ENCODE results near the gene ARAP3.

The ARAP3 gene

DNA sequence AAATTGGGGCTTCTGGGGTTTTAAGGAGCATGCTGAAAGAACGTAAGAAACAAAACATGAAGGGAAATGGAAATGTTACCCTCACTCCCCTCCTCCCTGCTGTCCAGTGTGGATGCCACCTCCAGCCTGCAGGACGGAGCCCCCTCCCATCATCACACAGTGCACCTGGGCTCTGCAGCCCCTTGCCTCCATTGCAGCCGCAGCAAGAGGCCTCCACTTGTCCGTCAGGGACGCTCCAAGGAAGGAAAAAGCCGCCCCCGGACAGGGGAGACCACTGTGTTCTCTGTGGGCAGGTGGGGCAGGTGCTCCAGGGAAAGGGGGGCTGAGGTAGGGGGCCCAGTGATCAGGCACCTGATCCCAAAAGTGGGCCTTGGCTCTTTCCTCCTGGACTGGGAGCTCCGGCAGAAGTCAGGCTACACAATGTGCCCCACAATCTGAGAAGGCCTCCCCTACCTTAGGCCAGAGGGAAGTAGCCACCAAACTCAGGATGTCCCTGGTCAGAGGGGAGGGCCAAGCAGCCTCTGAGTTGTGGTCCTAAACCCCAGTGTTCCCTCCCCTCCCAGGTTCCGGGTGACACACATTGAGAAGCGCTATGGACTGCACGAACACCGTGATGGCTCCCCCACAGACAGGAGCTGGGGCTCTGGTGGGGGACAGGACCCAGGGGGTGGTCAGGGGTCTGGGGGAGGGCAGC, 42.5 kb downstream of the ARAP3 start:
- no peak for DNase-seq (ENCODE audit: low spot score)

DNA sequence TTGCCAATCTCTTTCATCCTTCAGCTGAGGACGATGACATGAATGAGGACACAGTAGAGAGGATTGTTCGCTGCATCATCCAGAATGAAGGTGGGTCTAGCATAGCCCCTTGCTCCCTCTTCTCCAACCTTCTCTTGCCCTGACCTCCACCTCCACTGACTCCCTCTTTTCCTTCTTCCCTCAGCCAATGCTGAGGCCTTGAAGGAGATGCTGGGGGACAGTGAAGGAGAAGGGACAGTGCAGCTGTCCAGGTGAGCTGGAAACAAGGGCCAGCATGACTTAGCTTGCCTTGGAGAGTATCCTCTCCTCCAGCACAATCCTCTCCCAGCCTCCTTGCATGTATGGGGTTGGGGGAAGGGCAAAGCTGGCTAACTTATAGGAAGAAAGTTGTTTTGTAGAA, 43.3 kb downstream of the ARAP3 start:
- DNase-seq (ENCODE audit: low spot score) = no peak

DNA sequence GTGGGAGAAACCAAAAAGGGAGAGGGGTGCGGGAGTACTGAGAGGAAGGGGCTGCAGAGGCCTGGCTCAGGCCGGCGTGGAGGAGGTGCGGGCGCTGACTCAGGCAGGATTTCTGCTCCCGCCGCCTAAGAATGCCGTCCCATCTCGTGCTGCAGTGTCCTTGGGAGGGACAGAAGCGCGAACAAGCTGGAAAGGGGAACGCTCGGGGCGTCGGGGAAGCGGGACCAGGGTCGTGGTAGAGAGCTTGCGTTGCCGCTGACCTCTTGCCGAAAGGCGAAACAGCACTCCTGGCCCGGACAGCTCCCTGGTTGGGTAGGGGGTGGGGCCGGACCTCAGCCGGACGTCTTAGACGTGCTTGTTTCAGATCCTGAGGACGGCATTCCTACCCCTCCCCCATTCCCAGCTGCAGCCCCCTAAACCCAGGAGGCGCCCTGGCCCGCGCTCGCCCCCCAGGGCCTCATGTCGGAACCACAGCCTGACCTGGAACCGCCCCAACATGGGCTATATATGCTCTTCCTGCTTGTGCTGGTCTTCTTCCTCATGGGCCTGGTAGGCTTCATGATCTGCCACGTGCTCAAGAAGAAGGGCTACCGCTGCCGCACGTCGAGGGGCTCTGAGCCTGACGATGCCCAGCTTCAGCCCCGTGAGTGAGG, 44.1 kb downstream of the ARAP3 start:
- DNase-seq (ENCODE audit: low spot score) = peak; percentile 43

DNA sequence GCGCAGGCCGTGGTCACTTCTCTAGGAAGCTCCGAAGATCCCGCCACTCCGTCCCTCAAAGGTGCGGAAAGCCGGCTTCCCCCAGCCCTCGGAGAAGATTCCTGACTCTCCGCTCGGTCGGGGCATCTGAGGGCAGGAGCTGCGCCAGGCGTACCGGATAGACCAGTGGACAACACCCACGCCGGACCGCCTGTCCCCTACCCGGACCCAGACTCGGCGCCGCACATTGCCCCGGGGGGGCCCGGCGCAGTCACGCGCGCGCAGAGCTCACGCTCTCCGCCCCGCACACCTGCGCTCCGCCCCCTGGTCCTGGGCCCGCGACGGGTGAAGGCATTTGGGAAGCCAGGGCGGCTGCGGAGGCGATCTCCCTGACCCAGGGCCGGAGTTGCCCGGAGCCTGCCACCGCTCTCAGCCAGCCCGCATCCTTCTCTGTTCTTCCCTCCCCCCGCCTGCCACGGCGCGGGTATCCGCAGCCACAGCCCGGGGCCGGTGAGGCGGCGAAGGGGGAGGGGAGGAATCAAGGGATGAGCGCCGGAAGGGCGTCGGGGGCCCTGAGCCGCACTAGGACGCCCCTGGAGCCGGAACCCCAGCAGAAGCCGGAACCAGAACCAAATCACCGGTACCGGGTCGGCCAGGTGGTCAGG, 44.8 kb downstream of the ARAP3 start:
- no peak for DNase-seq (ENCODE audit: low spot score)

DNA sequence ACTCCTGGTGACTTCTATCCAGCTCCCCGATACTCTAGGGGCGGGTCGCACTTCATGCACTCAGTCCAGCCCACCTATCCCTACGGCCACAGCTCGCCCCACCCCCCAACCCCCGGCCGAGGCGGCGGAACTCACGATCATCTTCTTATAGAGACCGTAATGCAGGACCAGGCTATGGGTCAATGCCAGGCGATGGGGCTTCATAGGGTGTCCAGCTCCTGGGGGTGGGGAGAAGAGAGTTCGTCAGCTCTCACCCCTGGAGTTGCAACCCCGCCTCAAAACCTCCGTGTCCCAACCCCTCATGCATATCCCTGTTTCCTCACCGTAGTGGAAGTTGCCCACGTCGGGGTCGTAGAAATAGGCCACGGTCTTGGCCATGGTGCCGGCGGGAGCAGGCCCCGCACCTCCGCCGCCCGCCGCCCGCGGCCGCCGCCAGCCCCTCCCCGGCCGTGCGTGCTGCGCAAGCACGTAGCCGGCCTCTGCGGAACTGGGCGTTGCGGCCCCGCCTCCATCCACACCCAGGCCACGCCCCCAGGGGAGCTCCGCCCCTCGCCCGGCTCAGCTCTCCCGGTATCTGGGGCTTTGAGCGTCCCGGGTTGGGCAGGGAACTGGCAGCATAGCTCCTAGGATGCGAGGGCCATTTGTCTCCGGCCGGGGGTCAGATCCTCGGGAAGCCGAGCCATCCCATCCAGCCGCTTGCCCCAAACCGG, 45.5 kb downstream of the ARAP3 start, which contains the start of the genes HDAC3 and RELL2:
Gene HDAC3 (minus strand): TSS at position 437 of the 710 bp plus-strand sequence. CDS start 59 bp downstream, at position 378.
Gene RELL2 (plus strand): TSS at position 585 of the 710 bp plus-strand sequence. CDS start 1,229 bp downstream, outside the sequence.
- DNase-seq (ENCODE audit: low spot score) = peak; percentile 94

DNA sequence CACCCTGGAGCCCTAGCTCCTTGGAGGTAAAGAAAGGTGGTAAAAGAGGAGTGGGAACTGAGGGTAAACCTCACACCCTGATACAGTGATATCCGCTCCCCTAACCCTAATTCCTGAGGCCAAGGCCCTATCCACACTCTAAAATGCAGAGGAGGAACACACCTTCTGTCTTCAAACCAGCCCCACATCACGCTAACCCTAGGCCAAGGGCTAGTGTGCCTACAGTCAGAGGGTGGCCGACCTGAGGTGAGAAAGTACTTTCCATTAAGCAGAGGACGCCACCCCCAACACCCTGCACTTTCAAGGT, 46.0 kb downstream of the ARAP3 start:
- DNase-seq (ENCODE audit: low spot score) = no peak

DNA sequence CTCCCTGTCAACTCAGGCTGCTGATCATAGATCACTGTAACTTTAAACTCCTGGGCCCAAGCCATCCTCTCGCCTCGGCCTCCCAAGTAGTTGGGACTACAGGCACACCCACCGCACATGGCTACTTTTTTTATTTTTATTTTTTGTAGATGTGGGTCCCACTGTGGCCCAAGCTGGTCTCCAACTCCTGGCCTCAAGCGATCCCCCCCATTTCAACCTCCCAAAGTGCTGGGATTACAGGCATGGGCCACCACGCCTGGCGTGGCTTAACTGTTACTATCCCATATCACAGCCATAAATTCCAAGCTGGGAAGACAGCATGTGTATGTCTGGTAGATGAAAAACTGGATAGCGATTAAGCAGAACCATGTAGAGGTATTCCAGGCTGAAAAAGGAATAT, 46.4 kb downstream of the ARAP3 start:
- no peak for DNase-seq (ENCODE audit: low spot score)

DNA sequence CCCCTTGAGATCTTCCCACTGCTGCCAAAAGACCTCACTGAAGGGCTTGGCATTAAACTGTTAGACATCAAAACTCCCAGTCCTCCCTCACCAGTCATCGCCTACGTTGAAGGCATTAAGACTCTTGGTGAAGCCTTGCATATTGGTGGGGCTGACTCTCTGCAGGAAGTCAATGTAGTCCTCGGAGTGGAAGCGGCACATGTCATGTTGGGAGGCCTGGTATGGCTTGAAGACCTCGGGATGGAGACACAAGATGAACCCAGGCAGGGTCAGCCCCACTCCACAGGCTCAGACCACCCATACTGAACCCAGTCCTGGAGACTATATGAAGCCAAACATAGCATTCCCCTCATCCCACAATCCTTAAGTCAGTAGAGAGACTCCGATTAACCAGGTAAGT, 47.3 kb downstream of the ARAP3 start:
- DNase-seq (ENCODE audit: low spot score) = no peak

DNA sequence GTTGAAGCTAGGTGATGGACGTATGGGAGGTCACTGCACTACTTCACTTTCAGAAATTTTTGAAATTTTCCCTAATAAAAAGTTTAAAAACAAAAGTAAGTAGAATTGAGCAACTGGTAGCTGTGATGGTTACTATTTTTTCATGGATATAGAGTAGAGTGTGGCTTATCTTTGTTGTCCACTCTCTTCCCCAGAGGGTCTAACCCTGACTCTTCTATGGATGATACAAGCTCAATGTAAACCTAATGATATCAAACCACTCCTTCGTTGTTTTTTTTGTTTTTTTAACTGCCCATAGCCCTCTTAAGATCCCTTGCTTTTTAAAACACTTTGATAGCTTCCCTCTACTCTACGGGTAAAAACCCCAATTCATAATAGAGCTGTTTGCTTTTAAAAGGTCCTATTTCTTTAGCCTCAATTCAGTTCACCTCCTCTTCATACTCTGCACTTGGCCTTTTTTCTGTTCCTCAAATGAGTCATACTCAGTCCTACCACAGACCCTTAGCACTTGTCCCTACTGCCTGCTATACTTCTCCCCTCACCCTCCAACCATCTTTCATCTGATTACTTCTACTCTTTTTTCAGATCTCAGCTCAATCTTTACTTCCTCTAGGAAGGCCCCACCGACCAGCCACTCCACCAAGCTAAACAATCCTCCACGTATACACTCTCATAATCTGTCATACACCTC, 48.0 kb downstream of the ARAP3 start:
- no peak for DNase-seq (ENCODE audit: low spot score)

DNA sequence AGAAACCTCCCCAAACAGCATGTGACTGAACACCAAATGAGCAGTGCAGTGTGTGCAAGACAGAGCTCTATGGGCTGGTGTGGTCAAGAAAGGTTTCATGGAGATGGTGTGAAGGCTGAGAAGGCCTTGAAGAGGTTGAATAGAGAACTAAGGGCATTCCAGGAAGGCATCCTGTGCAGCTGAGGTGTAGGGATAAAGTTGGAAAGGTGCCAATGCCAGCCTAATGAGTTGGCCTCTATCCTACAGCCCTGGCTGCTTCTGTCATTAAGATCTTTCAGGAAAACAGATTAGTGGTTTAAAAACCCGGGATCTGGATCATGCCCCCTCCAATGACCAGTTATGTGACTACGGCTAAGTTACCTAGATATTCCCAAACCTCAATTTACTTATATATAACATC, 49.4 kb downstream of the ARAP3 start:
- DNase-seq (ENCODE audit: low spot score) = peak; percentile 33

DNA sequence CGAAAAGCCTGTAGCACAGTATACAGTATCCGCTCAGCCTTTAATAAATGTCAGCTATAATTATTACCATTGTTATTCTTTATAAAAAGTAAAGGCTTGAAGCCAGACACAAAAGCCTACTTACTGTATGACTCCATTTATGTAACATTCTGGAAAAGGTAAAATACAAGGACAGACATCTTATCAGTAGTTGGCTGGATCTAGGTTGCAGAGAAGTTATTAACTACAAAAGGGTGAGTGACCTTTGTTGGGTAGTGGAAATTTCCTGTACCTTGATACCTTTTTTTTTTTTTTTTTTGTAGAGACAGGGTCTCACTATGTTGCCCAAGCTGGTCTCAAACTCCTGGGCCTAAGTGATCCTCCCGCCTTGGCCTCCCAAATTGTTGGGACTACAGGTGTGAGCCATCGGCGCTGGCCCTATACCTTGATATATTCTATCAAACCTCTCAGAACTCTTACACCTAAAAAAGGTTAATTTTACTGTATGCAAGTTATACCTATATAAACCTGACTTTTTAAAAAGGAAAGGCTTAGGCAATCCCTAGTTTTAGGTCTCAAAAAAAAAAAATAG, 51.4 kb downstream of the ARAP3 start:
- no peak for DNase-seq (ENCODE audit: low spot score)

DNA sequence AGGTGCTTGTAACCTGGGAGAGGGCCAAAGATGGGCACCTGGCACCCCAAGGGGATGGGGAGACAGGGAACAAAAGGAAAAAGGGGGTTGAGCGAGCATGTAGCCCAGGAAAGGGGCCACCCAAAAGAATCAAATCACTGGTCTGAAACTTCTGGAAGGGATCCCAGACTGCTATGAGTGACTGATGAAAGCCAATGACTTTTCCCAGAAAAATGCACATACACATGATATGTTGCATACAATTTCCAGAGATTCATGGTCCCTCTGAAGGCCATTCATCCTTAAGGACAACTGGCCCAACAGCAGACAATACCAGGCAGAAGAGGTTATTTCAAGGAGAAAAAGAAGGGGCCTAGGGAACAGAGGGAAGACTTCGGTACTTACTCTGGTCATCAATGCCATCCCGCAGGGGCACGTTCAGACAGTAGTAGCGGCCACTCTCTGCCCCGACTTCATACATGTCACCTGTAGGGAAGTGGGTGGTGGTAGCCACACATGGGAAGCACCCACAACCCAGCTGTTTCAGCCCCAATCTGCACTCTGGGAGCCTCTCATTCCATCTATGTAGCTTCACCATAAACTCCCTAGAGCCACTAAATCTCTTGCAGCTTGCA, 53.7 kb downstream of the ARAP3 start:
- DNase-seq (ENCODE audit: low spot score) = no peak

DNA sequence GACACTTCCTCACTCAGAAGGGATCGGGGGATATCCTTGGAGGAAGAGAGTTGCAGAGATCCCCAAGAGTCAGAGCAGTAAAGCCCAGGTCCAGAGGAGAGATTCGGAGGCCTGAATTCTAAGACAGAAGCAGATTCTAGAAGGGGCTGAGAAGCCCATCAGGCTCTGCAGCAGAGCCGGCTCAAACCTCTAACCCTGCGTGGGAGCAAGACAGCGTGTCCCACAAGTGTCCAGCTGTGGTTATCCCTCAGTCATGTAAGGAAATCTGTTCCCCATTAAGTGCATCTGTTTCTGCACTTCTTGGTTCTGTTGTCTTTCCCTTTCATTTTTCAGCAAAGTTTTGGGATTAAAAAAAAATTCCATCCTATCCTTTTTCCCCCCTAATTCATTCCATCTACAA, 58.4 kb downstream of the ARAP3 start:
- no peak for DNase-seq (ENCODE audit: low spot score)

DNA sequence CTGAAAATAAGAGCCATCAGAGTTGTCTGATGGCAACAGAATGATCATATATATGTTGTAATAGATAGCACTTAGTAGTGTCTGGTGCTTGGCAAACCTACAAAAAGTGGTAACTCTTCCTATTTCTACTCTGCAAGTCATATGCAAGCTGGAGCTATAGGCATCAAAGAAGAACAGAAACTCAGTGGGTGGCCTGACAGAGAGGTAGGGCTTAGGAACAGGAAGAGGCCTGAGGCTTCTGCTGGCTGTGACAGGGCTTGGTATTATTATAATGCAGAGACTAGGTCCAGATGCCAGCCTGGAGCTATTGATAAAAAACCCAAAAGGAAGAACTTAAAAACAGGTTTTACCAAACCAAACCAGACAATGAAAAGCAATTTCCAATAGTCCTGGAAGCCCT, 58.8 kb downstream of the ARAP3 start:
- DNase-seq (ENCODE audit: low spot score) = no peak

DNA sequence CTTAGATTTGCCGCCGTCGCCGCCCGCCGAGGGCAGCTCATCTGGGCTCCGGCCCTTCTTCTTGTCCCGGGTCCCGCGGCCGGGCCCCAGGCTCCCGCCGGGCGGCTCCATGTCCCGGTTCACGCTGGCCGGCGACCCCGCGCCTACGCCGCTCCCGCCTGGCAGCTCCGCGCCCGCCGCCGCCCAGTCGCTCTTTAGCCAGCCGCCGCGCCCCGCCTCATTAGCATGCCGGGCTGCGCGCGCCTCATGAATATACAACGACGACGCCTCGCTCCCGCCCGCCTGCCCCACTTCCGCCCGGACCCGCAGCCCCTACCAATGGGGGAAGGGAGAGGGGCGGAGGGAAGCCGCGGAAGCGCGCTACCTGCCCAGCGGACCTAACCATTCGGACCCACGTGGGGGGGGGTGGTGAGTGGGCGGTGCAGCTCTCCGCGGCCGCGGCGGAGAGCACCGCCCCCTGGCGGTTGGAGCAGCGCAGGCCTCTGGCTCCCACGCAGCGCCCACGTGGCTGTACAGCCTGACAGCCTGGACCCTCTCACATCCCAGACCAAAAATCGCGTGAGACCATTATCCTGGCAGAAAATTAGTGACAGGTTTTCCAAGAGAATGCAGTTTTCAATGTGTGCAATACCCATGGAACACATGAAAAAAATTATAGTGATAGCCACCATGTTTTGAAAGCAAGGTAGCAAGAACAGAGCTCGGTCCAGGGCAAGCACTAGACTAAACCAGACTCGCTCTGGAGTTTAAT, 63.1 kb downstream of the ARAP3 start, which contains the start of gene DIAPH1:
Gene DIAPH1 (minus strand): TSS at position 197 of the 751 bp plus-strand sequence. CDS start 86 bp downstream, at position 111.
- peak; percentile 97 for DNase-seq (ENCODE audit: low spot score)

DNA sequence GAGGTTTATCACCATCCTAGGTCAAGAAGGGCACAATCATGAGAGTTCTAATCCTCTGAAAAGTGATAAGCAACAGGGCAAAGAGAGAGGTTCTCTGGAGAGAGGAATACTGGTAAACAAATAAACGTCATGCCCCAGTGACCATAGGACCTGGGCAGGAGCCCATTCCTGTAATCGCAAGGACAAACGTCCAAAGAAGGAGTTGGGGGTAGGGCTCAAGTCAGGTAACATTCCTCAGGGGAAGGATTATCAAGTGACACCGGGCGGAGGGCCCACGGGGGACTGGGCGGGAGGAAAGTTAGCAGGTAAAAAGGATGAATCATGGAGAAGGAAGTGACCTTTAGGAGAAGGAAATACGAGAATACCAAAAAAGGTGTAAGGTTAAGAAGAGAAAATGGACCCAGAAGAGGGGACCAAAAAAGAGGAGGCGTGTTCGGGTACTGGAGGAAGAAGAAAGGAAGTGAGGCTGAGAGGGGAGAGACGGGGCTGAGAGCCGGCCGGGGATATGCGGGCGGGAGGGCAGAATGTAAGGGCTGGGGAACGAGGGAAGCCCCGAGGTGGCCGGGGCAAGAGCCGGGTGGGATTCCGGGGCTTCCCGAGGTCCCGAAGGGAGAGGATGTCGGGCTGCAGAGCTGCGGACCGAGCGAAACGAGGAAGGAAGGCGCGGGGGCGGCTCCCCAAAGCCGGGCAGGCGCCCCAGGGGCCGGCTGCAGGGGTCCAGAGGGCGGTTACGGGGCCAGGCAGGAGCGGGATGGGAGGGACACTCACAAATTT, 63.8 kb downstream of the ARAP3 start:
- DNase-seq (ENCODE audit: low spot score) = peak; percentile 90

DNA sequence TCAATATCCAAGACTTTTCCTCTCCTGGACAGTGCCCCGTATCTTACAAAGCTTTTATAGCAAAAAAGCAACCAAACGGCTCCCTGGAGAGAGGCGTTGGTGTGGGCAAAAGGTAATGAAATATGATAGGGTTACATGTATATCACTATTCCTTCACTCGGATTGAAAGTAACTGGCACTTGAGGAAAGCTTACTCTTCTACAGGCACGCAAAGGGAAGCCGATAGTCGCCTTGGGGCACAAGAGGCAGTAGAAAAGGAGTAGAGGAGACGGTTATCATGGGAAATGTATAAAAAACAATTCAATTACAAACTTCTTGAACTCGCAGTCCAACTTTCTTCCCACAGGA, 64.4 kb downstream of the ARAP3 start:
- peak; percentile 33 for DNase-seq (ENCODE audit: low spot score)

DNA sequence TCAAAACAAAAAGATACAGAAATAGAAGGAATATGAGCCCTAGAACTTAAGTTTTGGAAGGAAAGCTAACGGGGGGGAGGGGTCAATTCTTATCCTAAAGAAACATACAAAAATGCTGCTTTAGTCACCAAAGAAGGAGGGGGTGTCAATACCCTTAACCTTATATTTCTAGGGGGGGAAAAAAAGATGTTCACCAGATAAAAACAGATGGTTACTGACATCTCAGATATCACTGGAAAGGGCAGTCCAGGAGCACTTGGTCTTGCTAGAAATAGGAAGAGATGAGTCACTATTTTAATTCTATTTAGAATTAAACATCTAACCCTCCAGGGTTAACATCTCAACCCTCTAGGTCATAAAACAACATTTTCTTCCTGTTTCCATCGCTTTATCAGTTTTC, 64.9 kb downstream of the ARAP3 start:
- no peak for DNase-seq (ENCODE audit: low spot score)

DNA sequence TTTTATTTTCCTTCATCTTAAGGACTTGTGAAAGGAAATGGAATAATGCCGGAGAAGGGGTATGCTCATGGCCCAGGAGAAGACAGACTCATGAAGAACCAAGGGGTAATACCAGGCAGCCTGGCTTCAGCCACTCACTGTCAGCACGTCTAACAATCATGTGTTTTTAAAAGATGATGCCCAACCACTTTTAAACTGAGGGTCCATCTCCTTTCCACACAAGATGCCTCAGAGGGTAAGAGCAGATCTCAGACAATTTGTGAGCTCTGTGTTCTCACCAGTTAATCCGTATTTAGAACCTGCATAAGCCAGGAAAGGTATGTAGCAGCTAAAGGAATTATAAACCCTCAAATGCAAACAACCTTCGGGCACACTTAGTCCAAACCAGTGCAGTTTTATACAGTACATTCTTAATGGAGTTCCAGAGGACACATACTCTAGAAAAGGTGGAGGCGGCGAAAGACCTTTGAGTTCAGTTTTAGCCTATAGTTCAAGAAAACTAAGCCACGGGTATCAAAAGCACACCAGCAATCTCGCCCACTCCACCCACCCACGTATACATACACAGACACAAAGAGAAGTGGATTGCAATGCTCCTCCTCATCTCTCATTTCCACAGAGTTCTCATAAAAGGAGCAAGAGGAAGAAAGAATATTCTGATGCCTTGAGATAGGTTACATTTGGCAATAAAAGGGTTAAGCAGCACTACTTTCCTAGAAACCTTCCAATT, 65.9 kb downstream of the ARAP3 start:
- no peak for DNase-seq (ENCODE audit: low spot score)
